Liver (tissue), 9 donors: ENCODE data around the gene TRIM75. TPM values are rescaled to one million over a fixed set of nuclear protein-coding genes. Genes with fewer than 3 reads are reported as not detected.

Source experiments
- DNase-seq: peaks from one replicate; pipeline ENCODE4 v3.0.0-alpha.2; 2017; ENCODE audit warnings: low spot score
- H3K27ac ChIP-seq, 2 donors: one replicate each; pipeline ENCODE4 v1.7.0; 2013; ENCODE audit warnings: inconsistent platforms in 2 of 2, low read length in 2 of 2, control low read depth in 1 of 2, low read depth in 1 of 2, mild to moderate bottlenecking in 1 of 2
- H3K27me3 ChIP-seq, 4 donors: one replicate each; pipeline versions ENCODE4 v1.6.1 to v1.7.0; 2013; ENCODE audit warnings: low read length in 3 of 4, inconsistent platforms in 1 of 4, mild to moderate bottlenecking in 1 of 4, moderate library complexity in 1 of 4; ENCODE audit not compliant: control insufficient read depth in 4 of 4, insufficient read depth in 4 of 4
- H3K36me3 ChIP-seq, 4 donors: one replicate each; pipeline versions ENCODE4 v1.6.1 to v1.7.0; 2013; ENCODE audit warnings: low read length in 3 of 4, mild to moderate bottlenecking in 3 of 4, low read depth in 1 of 4, moderate library complexity in 1 of 4; ENCODE audit not compliant: control insufficient read depth in 4 of 4, insufficient read depth in 3 of 4
- H3K4me1 ChIP-seq, 4 donors: one replicate each; pipeline versions ENCODE4 v1.6.1 to v1.7.0; 2013; ENCODE audit warnings: low read length in 3 of 4, mild to moderate bottlenecking in 3 of 4, moderate library complexity in 1 of 4; ENCODE audit not compliant: control insufficient read depth in 4 of 4, insufficient read depth in 4 of 4
- H3K4me3 ChIP-seq, 3 donors: one replicate each; pipeline versions ENCODE4 v1.6.1 to v1.7.0; 2013; ENCODE audit warnings: low read length in 3 of 3, control low read depth in 1 of 3, low read depth in 1 of 3, mild to moderate bottlenecking in 1 of 3
- H3K9ac ChIP-seq, 2 donors: one replicate each; pipeline ENCODE4 v1.7.0; 2013; ENCODE audit warnings: low read length in 2 of 2, mild to moderate bottlenecking in 2 of 2, moderate library complexity in 2 of 2, control low read depth in 1 of 2, low read depth in 1 of 2
- H3K9me3 ChIP-seq, 4 donors: one replicate each; pipeline versions ENCODE4 v1.6.1 to v1.7.0; 2013; ENCODE audit warnings: low read length in 3 of 4; ENCODE audit not compliant: control insufficient read depth in 4 of 4
- EGR1 ChIP-seq, 2 donors: IDR thresholded peaks; 2 replicates each; pipeline ENCODE4 v1.6.1; 2016 to 2018; ENCODE audit warnings: antibody characterized with exemption in 2 of 2, low read depth in 2 of 2
- FOXA1 ChIP-seq: IDR thresholded peaks from 2 replicates; pipeline ENCODE4 v1.6.1; 2016; ENCODE audit warnings: antibody characterized with exemption
- FOXA2 ChIP-seq: IDR thresholded peaks from 2 replicates; pipeline ENCODE4 v1.6.1; 2016; ENCODE audit warnings: antibody characterized with exemption
- GABPA ChIP-seq, 2 donors: IDR thresholded peaks in 1 of 2; conservative IDR thresholded peaks in 1 of 2; 2 replicates each; pipeline ENCODE4 v1.6.1; 2016; ENCODE audit warnings: antibody characterized with exemption in 2 of 2, mild to moderate bottlenecking in 1 of 2, moderate library complexity in 1 of 2
- HNF4A ChIP-seq, 2 donors: conservative IDR thresholded peaks; 2 replicates each; pipeline ENCODE4 v1.6.1; 2016; ENCODE audit warnings: antibody characterized with exemption in 2 of 2, mild to moderate bottlenecking in 2 of 2
- HNF4G ChIP-seq: IDR thresholded peaks from 2 replicates; pipeline ENCODE4 v1.6.1; 2016; ENCODE audit warnings: antibody characterized with exemption
- JUND ChIP-seq, 2 donors: IDR thresholded peaks; 2 replicates each; pipeline ENCODE4 v1.6.1; 2016; ENCODE audit warnings: antibody characterized with exemption in 2 of 2
- NR2F2 ChIP-seq: IDR thresholded peaks from 2 replicates; pipeline ENCODE4 v1.6.1; 2016; ENCODE audit warnings: antibody characterized with exemption
- RAD21 ChIP-seq, 2 donors: IDR thresholded peaks; 2 replicates each; pipeline ENCODE4 v1.6.1; 2016; ENCODE audit warnings: antibody characterized with exemption in 2 of 2, mild to moderate bottlenecking in 2 of 2
- RXRA ChIP-seq, 2 donors: IDR thresholded peaks; 2 replicates each; pipeline ENCODE4 v1.6.1; 2017 to 2018; ENCODE audit warnings: antibody characterized with exemption in 2 of 2, mild to moderate bottlenecking in 1 of 2
- SP1 ChIP-seq: IDR thresholded peaks from 2 replicates; pipeline ENCODE4 v1.6.1; 2018; ENCODE audit warnings: antibody characterized with exemption, mild to moderate bottlenecking
- TAF1 ChIP-seq: conservative IDR thresholded peaks from 2 replicates; pipeline ENCODE4 v1.6.1; 2016; ENCODE audit warnings: antibody characterized with exemption, mild to moderate bottlenecking
- YY1 ChIP-seq: IDR thresholded peaks from 2 replicates; pipeline ENCODE4 v1.6.1; 2016; ENCODE audit warnings: antibody characterized with exemption, mild to moderate bottlenecking
- WGBS: extraction: QIAGEN DNeasy Blood & Tissue Kit; methylation state at CpG from one replicate; pipeline ENCODE4 v1.1.7; 2013; 5-methylcytosine and 5-hydroxymethylcytosine counted together
- polyA plus RNA-seq, 2 donors: library from polyadenylated mRNA; stranded (reverse) in 1 of 2; unstranded in 1 of 2; fragments of 200-250 nt in 1 of 2; fragments of >200 nt in 1 of 2; fragmentation: Nextera tagmentation in 1 of 2; extraction: Ambion mirVana in 1 of 2; gene quantifications; one replicate each; pipeline versions ENCODE4 v1.2.1 to v1.2.3, GENCODE V29; 2013 to 2015
- total RNA-seq, 2 donors: library from RNA; depleted of rRNA; stranded (reverse); fragments of >200 nt; gene quantifications; one replicate each; pipeline ENCODE4 v1.2.3, GENCODE V29; 2014
- TF ChIP-seq, protein P1 (sequence below): IDR thresholded peaks from 2 replicates; pipeline ENCODE4 v1.6.1; 2016; ENCODE audit warnings: antibody characterized with exemption
- TF ChIP-seq, protein P2 (sequence below): IDR thresholded peaks from 2 replicates; pipeline ENCODE4 v1.6.1; 2016; ENCODE audit warnings: antibody characterized with exemption
- TF ChIP-seq, protein P3 (sequence below): IDR thresholded peaks from 2 replicates; pipeline ENCODE4 v1.6.1; 2016; ENCODE audit warnings: antibody characterized with exemption, mild to moderate bottlenecking
- TF ChIP-seq, protein P4 (sequence below): IDR thresholded peaks from 2 replicates; pipeline ENCODE4 v1.6.1; 2016; ENCODE audit warnings: antibody characterized with exemption
- TF ChIP-seq, protein P5 (sequence below): fragments of 150-350 bp; IDR thresholded peaks from 2 replicates; pipeline ENCODE4 v1.5.1; 2017; ENCODE audit warnings: improper control_type of control experiment, low read depth, low read length; ENCODE audit not compliant: missing input control
- donor health status: healthy.
- donor health status: healthy.
- donor health status: healthy.
- donor health status: healthy.
- donor health status: healthy.

Gene TRIM75
- total and polyA plus RNA-seq, 4 donors = not detected

DNA sequence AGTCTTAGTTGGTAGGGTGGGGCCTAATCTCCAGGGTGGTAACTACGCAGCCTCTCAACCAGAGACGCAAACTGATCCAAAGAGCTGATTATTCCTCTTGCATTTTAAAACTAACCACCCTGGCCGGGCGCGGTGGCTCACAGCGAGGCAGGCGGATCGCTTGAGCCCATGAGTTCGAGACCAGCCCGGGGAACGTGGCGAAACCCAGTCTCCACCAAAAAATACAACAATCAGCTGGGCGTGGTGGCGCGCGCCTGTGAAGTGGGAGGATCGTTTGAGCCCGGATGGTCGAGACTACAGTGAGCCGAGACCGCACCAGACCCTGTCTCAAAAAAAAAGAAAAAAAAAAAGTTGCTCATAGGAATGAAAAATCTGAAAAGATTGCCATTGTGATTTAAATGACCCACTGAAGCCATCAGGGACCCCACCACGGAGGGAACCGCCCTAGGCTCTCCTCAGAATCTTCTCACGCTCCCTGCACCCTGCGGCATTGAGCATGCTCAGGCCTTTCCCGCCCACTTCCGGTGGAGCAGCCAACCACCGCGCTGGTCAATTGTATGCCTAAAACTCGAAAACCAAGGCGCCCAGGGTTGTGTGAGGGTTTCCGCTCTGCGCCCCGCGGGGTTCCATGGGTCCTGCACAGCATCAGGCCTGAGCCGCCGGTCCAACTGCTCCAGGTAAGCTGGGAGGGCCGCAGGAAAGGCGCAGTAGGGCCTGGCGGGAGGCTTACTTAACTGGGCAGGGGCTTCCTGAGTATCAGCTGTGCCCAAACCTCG lies 22.0 kb upstream of the TRIM75 start, which contains the start of gene TRIM60:
Gene TRIM60, plus strand, starts transcription at position 564 of the 776 bp plus-strand sequence. CDS start 8,074 bp downstream, outside the sequence.
- TF ChIP-seq TAF1 = no peak
- no peak for TF ChIP-seq GABPA (IDR thresholded peaks at IDR 0.05 in 1 of 2, conservative IDR thresholded peaks at IDR 0.05 in 1 of 2)
- TF ChIP-seq FOXA2 = no peak
- no peak for TF ChIP-seq YY1
- TF ChIP-seq RXRA (IDR thresholded peaks at IDR 0.05) = no peak
- TF ChIP-seq HNF4G = no peak
- TF ChIP-seq, protein P1, sequence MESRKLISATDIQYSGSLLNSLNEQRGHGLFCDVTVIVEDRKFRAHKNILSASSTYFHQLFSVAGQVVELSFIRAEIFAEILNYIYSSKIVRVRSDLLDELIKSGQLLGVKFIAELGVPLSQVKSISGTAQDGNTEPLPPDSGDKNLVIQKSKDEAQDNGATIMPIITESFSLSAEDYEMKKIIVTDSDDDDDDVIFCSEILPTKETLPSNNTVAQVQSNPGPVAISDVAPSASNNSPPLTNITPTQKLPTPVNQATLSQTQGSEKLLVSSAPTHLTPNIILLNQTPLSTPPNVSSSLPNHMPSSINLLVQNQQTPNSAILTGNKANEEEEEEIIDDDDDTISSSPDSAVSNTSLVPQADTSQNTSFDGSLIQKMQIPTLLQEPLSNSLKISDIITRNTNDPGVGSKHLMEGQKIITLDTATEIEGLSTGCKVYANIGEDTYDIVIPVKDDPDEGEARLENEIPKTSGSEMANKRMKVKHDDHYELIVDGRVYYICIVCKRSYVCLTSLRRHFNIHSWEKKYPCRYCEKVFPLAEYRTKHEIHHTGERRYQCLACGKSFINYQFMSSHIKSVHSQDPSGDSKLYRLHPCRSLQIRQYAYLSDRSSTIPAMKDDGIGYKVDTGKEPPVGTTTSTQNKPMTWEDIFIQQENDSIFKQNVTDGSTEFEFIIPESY = no peak
- TF ChIP-seq, protein P2, sequence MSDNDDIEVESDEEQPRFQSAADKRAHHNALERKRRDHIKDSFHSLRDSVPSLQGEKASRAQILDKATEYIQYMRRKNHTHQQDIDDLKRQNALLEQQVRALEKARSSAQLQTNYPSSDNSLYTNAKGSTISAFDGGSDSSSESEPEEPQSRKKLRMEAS = no peak
- TF ChIP-seq, protein P3, sequence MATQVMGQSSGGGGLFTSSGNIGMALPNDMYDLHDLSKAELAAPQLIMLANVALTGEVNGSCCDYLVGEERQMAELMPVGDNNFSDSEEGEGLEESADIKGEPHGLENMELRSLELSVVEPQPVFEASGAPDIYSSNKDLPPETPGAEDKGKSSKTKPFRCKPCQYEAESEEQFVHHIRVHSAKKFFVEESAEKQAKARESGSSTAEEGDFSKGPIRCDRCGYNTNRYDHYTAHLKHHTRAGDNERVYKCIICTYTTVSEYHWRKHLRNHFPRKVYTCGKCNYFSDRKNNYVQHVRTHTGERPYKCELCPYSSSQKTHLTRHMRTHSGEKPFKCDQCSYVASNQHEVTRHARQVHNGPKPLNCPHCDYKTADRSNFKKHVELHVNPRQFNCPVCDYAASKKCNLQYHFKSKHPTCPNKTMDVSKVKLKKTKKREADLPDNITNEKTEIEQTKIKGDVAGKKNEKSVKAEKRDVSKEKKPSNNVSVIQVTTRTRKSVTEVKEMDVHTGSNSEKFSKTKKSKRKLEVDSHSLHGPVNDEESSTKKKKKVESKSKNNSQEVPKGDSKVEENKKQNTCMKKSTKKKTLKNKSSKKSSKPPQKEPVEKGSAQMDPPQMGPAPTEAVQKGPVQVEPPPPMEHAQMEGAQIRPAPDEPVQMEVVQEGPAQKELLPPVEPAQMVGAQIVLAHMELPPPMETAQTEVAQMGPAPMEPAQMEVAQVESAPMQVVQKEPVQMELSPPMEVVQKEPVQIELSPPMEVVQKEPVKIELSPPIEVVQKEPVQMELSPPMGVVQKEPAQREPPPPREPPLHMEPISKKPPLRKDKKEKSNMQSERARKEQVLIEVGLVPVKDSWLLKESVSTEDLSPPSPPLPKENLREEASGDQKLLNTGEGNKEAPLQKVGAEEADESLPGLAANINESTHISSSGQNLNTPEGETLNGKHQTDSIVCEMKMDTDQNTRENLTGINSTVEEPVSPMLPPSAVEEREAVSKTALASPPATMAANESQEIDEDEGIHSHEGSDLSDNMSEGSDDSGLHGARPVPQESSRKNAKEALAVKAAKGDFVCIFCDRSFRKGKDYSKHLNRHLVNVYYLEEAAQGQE = no peak
- TF ChIP-seq, protein P4, sequence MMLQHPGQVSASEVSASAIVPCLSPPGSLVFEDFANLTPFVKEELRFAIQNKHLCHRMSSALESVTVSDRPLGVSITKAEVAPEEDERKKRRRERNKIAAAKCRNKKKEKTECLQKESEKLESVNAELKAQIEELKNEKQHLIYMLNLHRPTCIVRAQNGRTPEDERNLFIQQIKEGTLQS = no peak
- TF ChIP-seq EGR1 (IDR thresholded peaks at IDR 0.05; ENCODE audit: low read depth in 2 of 2) = no peak
- no peak for TF ChIP-seq HNF4A (conservative IDR thresholded peaks at IDR 0.05)
- TF ChIP-seq RAD21 (IDR thresholded peaks at IDR 0.05) = no peak
- TF ChIP-seq FOXA1 = no peak
- TF ChIP-seq, protein P5, sequence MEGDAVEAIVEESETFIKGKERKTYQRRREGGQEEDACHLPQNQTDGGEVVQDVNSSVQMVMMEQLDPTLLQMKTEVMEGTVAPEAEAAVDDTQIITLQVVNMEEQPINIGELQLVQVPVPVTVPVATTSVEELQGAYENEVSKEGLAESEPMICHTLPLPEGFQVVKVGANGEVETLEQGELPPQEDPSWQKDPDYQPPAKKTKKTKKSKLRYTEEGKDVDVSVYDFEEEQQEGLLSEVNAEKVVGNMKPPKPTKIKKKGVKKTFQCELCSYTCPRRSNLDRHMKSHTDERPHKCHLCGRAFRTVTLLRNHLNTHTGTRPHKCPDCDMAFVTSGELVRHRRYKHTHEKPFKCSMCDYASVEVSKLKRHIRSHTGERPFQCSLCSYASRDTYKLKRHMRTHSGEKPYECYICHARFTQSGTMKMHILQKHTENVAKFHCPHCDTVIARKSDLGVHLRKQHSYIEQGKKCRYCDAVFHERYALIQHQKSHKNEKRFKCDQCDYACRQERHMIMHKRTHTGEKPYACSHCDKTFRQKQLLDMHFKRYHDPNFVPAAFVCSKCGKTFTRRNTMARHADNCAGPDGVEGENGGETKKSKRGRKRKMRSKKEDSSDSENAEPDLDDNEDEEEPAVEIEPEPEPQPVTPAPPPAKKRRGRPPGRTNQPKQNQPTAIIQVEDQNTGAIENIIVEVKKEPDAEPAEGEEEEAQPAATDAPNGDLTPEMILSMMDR = no peak
- TF ChIP-seq JUND (IDR thresholded peaks at IDR 0.05) = no peak
- TF ChIP-seq SP1 = no peak
- TF ChIP-seq NR2F2 = no peak
- DNase-seq = no peak
- H3K4me3 ChIP-seq = no peak within 1 kb of the TSS
- no peaks in the 10 kb centered on the region for H3K27me3 ChIP-seq
- no peaks in the 10 kb centered on the region for H3K36me3 ChIP-seq
- no peaks in the 10 kb centered on the region for H3K4me1 ChIP-seq
- H3K9me3 ChIP-seq = no peaks in the 10 kb centered on the region
- H3K27ac ChIP-seq = no peak within 1 kb of the TSS
- no peak within 1 kb of the TSS for H3K9ac ChIP-seq
- WGBS = 96% methylated on average over 41 of the region's 41 CpGs
